Epithelial cell of proximal tubule (primary cell): ENCODE measurements around the gene C1orf210. TPM values are rescaled to one million over a fixed set of nuclear protein-coding genes. Genes with fewer than 3 reads are reported as not detected.

Source experiments
- DNase-seq: peaks from one replicate; pipeline ENCODE4 v3.0.0-alpha.2; 2011; ENCODE audit warnings: low read depth
- H3K4me3 ChIP-seq: 2 replicates; pipeline ENCODE4 v1.5.1; 2011; ENCODE audit warnings: low read depth, mild to moderate bottlenecking, low read length
- CTCF ChIP-seq: conservative IDR thresholded peaks from 2 replicates; pipeline ENCODE4 v1.5.1; 2012; ENCODE audit warnings: low read depth, mild to moderate bottlenecking, low read length
- total RNA-seq: library from RNA; depleted of rRNA; stranded (reverse); fragments of >200 nt; gene quantifications from 2 replicates; pipeline ENCODE4 v1.2.3, GENCODE V29; 2015

C1orf210 gene
- total RNA-seq, 1 donor from 2014 or later: 0.29 TPM

GRCh38 chr1:43294761-43295160 lies 9.4 kb upstream of the C1orf210 start:
- H3K4me3 ChIP-seq: no peak overlapping the region
- TF ChIP-seq CTCF: no peak

GRCh38 chr1:43293896-43294760 lies 8.7 kb upstream of the C1orf210 start:
- no peak for TF ChIP-seq CTCF
- DNase-seq: peak; percentile 76
- no peak overlapping the region for H3K4me3 ChIP-seq

More at GRCh38 chr1:43294761-43295160, 9.4 kb upstream of the C1orf210 start:
- DNase-seq: no peak

- TF ChIP-seq CTCF: no peak
- DNase-seq: no peak
- no peak overlapping the region for H3K4me3 ChIP-seq
Measured at GRCh38 chr1:43293176-43293575, 7.8 kb upstream of the C1orf210 start.

- H3K4me3 ChIP-seq: no peak overlapping the region
- no peak for TF ChIP-seq CTCF
- no peak for DNase-seq
Measured at GRCh38 chr1:43292679-43293078, 7.3 kb upstream of the C1orf210 start.

DNA sequence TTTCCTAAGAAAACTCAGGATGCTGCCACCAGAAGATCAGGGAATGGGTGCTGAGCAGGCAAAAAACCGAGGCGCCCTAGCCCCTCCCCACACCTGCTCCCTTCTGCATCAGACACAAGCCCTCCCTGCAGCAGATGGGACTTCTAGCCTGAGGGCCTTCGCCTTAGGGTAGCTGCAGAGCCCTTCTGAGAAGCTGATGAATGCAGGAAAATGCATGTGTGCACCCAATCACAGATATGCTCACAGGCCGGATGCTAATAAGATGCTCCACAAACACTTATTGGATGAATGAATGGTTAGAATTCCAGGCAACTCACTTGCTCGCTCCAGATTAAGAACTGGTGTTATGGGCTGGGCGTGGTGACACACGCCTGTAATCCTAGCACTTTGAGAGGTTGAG lies 6.8 kb upstream of the C1orf210 start:
- no peak for DNase-seq
- no peak overlapping the region for H3K4me3 ChIP-seq
- TF ChIP-seq CTCF: no peak

GRCh38 chr1:43288785-43289706 lies 3.7 kb upstream of the C1orf210 start:
- no peak overlapping the region for H3K4me3 ChIP-seq
- no peak for DNase-seq
- TF ChIP-seq CTCF: no peak
